Choroid plexus epithelial cell (primary cell): ENCODE data around the gene MARVELD2.
A peak's percentile ranks its signal among the peaks of the same experiment; 100 is the strongest.
"Not testable (repeated sequence)": the region's sequence is repeated elsewhere in the genome, so short reads cannot be mapped to it uniquely, and the experiment has no call there.

Source experiments
- DNase-seq: peaks from one replicate; pipeline ENCODE4 v3.0.0-alpha.2; 2010; ENCODE audit warnings: low read depth
- H3K4me3 ChIP-seq: 2 replicates; pipeline ENCODE4 v1.5.1; 2011; ENCODE audit warnings: low read depth, mild to moderate bottlenecking, control low read depth, low read length, moderate library complexity
- CTCF ChIP-seq: conservative IDR thresholded peaks from 2 replicates; pipeline ENCODE4 v1.5.1; 2011; ENCODE audit warnings: low read depth, mild to moderate bottlenecking, control low read depth, inconsistent platforms, low read length, moderate library complexity

The MARVELD2 gene

DNA sequence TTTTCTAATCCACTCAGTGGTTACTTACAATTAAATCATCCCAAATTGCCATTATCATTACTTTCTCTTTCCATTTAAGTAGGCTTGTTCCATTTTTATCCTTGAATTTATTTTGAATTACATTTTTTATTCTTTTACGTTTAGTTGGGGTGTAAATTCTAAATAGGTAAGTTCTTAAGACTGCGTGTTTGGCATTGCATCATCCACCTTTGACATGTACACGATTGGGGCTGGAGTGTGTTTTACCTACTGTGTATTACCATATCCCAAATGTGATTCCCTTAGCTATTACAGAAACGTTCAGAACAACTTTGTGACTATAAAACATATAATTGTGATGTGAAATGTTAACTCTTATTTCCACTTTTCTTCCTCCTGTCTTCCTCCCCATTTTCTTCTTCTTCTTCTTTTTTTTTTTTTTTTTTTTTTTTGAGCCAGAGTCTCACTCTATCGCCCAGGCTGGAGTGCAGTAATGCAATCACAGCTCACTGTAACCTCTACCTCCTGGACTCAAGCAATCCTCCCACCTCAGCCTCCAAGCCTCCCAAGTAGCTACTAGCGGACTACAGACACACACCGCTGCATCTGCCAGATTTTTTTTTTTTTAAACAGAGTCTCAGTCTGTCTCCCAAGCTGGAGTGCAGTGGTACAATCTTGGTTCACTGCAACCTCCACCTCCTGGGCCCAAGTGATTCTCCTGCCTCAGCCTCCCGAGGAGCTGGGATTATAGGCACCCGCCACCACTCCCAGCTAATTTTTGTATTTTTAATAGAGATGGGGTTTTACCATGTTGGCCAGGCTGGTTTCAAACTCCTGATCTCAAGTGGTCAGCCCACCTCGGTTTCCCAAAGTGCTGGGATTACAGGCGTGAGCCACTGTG, 16.7 kb downstream of the MARVELD2 start:
- DNase-seq: no peak
- H3K4me3 ChIP-seq: no peak overlapping the region
- TF ChIP-seq CTCF: no peak

DNA sequence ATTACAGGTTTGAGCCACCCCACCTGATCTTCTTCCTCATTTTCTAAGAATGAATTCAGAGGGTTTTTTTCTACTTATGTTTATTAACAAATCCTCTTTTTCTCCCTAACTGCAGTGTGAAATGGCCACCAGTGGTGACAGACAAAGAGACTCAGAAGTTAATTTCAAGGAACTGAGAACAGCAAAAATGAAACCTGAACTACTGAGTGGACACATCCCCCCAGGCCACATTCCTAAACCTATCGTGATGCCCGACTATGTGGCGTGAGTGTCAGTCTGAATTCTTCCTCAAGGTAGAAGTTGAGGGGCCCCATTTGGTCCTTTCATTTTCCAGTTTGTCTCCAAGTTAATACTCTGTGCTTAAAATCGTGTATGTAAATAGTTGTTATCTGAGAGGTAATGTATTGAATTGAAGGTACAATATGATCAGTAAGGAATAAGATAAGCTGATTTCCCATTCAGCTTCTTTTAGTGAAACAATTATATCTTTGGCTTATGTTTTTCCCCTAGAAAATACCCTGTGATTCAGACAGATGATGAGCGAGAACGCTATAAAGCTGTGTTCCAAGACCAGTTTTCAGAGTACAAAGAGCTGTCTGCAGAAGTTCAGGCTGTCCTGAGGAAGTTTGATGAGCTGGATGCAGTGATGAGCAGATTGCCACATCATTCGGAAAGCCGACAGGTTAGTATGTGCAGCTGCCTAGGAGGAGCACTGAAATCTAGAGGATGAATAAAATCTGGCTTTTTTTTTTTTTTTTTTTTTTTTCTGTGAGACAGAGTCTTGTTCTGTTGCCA, 17.7 kb downstream of the MARVELD2 start:
- no peak for DNase-seq
- no peak overlapping the region for H3K4me3 ChIP-seq
- no peak for TF ChIP-seq CTCF

- H3K4me3 ChIP-seq, DNase-seq: not testable (repeated sequence)
These were observed 20.5 kb downstream of the MARVELD2 start for GRCh38 chr5:69435276-69435884.

DNA sequence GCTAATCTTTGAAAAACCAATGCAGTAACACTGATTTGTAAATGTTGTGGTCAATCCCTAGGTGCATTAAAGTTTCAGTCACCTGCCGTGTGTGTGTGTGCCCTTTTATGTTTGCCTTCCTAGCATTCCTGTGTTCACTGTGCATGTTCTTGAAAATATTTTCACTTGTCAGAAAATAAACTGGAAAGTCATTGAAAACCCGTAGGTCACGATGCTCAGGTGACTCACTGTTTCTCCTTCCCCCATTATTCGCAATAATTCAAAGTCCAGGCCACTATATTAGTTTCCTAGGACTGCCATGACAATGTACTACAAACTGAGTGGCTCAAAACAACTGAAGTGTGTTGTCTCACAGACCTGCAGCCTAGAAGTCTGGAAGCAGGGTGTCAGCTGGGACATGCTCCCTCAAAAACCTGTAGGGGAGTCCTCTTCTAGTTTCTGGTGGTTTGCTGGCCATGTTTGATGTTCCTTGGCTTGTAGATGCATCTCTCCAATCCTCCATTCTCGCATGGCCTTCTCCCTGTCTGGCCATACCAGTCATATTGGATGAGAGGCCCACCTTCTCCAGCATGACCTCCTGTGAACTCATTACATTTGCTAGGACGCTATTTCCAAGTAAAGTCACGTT, 29.3 kb downstream of the MARVELD2 start:
- DNase-seq: no peak
- no peak overlapping the region for H3K4me3 ChIP-seq
- no peak for TF ChIP-seq CTCF

- H3K4me3 ChIP-seq: no peak overlapping the region
- TF ChIP-seq CTCF: no peak
- no peak for DNase-seq
These were observed 34.6 kb downstream of the MARVELD2 start for GRCh38 chr5:69449511-69449910.

DNA sequence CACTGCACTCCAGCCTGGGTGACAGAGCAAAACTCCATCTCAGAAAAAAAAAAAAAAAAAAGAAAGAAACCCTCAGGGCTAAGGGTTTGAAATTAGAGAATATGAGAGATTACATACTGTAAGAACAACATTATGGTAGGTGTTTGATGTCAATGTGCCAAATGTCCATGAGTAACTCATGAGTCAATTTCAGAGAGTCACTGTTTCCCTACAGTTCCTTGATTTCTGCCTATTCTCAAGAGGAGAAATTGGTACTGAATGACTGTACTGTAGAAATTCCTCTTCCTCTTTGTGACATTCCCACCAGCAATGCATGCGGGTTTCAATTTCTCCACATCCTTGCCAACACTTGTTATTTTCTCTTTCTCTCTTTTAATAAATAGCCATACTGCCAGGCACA, 35.2 kb downstream of the MARVELD2 start:
- peak; percentile 53 for DNase-seq
- H3K4me3 ChIP-seq: no peak overlapping the region
- no peak for TF ChIP-seq CTCF

- DNase-seq, H3K4me3 ChIP-seq: not testable (repeated sequence)
These were observed 35.6 kb downstream of the MARVELD2 start for GRCh38 chr5:69450527-69450926.
